Hepatocyte (in vitro differentiated cells): ENCODE data around the gene ARHGEF12.

Experiments used
- CTCF ChIP-seq: fragments of 200-600 bp; sonication (generic); IDR thresholded peaks from 2 replicates; pipeline ENCODE4 v1.5.1; 2016; ENCODE audit warnings: antibody characterized with exemption, mild to moderate bottlenecking; ENCODE audit not compliant: poor library complexity
- EZH2 ChIP-seq: fragments of 200-600 bp; sonication (generic); IDR thresholded peaks from 2 replicates; pipeline ENCODE4 v1.6.1; 2016; ENCODE audit warnings: antibody characterized with exemption, mild to moderate bottlenecking, borderline replicate concordance

GRCh38 chr11:120512739-120513435 lies 176.7 kb downstream of the ARHGEF12 start:
- TF ChIP-seq CTCF = no peak
- no peak for TF ChIP-seq EZH2
